Measurements from ENCODE around the gene JMJD6. TPM values are rescaled to one million over a fixed set of nuclear protein-coding genes. Genes with fewer than 3 reads are reported as not detected.
"Not testable (repeated sequence)": the region's sequence is repeated elsewhere in the genome, so short reads cannot be mapped to it uniquely, and the experiment has no call there.

JMJD6 gene
- total RNA-seq, 2 donors from 2014 or later, result 38.6 to 41.6 TPM

DNA sequence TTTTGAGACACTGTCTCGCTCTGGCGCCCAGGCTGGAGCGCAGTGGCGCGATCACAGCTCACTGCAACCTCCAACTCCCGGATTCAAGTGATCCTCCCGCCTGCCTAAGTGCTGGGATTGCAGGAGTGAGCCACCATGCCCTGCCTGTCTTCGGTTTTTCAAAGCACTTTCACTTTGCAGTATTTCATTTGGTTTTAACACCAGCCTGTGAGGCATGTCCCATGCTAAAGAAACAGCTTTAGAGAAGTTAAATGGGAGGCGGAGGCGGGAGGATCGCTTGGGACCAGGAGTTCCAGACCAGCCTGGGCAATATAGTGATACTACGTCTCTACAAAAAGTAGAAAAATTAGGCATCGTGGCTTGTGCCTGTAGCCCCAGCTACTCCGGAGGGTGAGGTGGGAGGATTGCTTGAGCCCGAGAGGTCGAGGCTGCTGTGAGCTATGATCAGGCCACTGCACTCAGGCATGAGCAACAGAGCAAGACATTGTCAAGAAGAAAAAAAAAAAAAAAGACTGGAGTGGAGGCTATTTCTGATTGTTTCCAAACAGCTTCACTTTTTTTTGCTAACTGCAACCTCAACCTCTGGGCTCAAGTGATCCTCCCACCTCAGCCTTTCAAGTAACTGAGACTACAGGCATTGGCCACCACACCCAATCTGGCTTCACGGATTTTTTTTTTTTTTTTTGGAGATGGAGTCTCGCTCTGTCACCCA is 1.5 kb upstream of the JMJD6 start:
- H3K27me3 ChIP-seq, result no peaks in the 10 kb centered on the region
- DNase-seq, result no peak
- H3K9me3 ChIP-seq, result no peaks in the 10 kb centered on the region
- peak overlapping the region; percentile 100 for H3K27ac ChIP-seq
- peaks cover 7% of the 10 kb centered on the region for H3K4me1 ChIP-seq
- H3K9ac ChIP-seq (ENCODE audit: low read depth in 2 of 2, low read length in 2 of 2), result peak overlapping the region; percentile 93 to 99
- intact Hi-C loops (cut with DNase I), result no loop called here
- peak overlapping the region; percentile 98 for H3K4me3 ChIP-seq
- TF ChIP-seq, protein P1, sequence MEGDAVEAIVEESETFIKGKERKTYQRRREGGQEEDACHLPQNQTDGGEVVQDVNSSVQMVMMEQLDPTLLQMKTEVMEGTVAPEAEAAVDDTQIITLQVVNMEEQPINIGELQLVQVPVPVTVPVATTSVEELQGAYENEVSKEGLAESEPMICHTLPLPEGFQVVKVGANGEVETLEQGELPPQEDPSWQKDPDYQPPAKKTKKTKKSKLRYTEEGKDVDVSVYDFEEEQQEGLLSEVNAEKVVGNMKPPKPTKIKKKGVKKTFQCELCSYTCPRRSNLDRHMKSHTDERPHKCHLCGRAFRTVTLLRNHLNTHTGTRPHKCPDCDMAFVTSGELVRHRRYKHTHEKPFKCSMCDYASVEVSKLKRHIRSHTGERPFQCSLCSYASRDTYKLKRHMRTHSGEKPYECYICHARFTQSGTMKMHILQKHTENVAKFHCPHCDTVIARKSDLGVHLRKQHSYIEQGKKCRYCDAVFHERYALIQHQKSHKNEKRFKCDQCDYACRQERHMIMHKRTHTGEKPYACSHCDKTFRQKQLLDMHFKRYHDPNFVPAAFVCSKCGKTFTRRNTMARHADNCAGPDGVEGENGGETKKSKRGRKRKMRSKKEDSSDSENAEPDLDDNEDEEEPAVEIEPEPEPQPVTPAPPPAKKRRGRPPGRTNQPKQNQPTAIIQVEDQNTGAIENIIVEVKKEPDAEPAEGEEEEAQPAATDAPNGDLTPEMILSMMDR (IDR thresholded peaks at IDR 0.05), result no peak
- peaks cover 6% of the 10 kb centered on the region for H3K36me3 ChIP-seq

- intact Hi-C loops (cut with DNase I), result no loop called here
- peak within 1 kb of the TSS; percentile 100 for H3K27ac ChIP-seq
- TF ChIP-seq, protein P1 (IDR thresholded peaks at IDR 0.05), result peak; percentile 71
Measured at GRCh38 chr17:76726776-76727718, 641 bp upstream of the JMJD6 start, which contains the start of gene METTL23. Gene METTL23, plus strand, starts transcription at chr17:76726839. Its CDS starts 2,872 bp downstream, at chr17:76729711.

DNA sequence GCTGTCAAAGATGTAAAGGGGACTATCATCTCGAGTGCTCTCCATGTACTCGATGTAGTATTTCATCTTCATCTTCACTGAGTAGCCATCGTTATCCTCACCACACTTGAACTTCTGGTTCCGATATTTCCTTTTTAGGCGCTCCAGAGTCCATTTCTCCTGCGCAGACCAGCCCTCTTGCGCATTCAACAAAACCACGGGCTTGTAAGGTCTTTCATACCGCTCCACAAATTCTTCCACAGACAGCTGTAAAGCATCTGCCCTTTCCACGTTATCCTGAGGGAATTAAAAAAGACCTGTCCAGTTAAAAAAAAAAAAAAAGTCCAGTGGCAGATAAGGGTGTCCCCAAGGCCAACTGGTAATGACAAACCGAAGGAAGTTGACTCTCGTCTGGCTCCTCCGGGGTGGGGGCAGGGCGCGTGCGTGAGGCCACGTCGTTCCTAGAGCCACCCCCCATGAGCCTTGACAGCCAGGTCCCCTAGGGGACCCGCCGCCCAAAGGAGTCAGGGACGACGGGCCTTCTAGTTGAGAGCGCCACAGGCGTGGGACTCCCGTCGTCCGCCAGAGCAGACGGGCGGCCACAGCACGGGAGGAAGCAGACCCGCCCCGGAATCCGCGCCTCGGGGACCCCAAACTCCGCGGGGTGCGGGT is 701 bp downstream of the JMJD6 start:
- Histone ChIP-seq H3K9me3 (no peaks in the 10 kb centered on the region), H3K27ac (peak overlapping the region; percentile 100), H3K4me1 (peaks cover 7% of the 10 kb centered on the region), H3K36me3 (peaks cover 23% of the 10 kb centered on the region), H3K4me3 (peak overlapping the region; percentile 98), H3K9ac (ENCODE audit: low read depth in 2 of 2, low read length in 2 of 2) (peak overlapping the region; percentile 89 to 94), H3K27me3 (no peaks in the 10 kb centered on the region)
- peak; percentile 86 for DNase-seq
- intact Hi-C loops (cut with DNase I), result no loop called here
- TF ChIP-seq, protein P1 (IDR thresholded peaks at IDR 0.05), result no peak

More at GRCh38 chr17:76726776-76727718, 641 bp upstream of the JMJD6 start, which contains the start of gene METTL23:
- peak within 1 kb of the TSS; percentile 98 for H3K4me3 ChIP-seq
- peaks cover 12% of the 10 kb centered on the region for H3K36me3 ChIP-seq
- peak; percentile 87 for DNase-seq
- H3K9me3 ChIP-seq, result no peaks in the 10 kb centered on the region
- peak within 1 kb of the TSS; percentile 94 to 99 for H3K9ac ChIP-seq (ENCODE audit: low read depth in 2 of 2, low read length in 2 of 2)
- no peaks in the 10 kb centered on the region for H3K27me3 ChIP-seq
- peaks cover 7% of the 10 kb centered on the region for H3K4me1 ChIP-seq

DNA sequence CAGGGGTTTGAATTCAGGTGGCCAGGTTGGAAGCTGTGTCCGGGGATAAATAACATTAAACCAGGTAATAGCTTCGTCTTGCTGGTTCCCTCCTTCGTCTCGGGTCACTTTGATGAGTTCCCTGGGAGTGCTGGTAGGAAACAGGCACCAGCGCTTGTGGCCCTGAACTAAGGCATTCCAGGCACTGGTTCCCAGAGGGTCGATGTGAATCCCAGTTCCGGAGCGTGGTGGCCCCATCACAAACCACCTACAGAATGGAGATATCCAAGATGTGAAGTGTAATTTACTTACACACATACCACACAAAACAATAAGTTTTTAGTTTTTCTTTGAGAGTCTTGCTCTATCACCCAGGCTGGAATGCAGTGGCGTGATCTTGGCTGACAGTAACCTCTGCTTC is 2.6 kb downstream of the JMJD6 start:
- TF ChIP-seq, protein P1 (IDR thresholded peaks at IDR 0.05), result no peak
- H3K9me3 ChIP-seq, result no peaks in the 10 kb centered on the region
- peaks cover 40% of the 10 kb centered on the region for H3K36me3 ChIP-seq
- intact Hi-C loops (cut with DNase I), result no loop called here
- no peak for DNase-seq
- peaks cover 7% of the 10 kb centered on the region for H3K4me1 ChIP-seq
- H3K27me3 ChIP-seq, result no peaks in the 10 kb centered on the region
- no peak overlapping the region for H3K27ac ChIP-seq
- no peak overlapping the region for H3K9ac ChIP-seq (ENCODE audit: low read depth in 2 of 2, low read length in 2 of 2)
- H3K4me3 ChIP-seq, result no peak overlapping the region

- H3K4me3 ChIP-seq; H3K27ac ChIP-seq; DNase-seq; H3K4me1 ChIP-seq; H3K27me3 ChIP-seq; intact Hi-C loops (cut with DNase I); H3K9me3 ChIP-seq; H3K9ac ChIP-seq (ENCODE audit: low read depth in 2 of 2, low read length in 2 of 2): not testable (repeated sequence)
- peaks cover 44% of the 10 kb centered on the region for H3K36me3 ChIP-seq
Measured at GRCh38 chr17:76722977-76723376, 3.4 kb downstream of the JMJD6 start.

Data from colonic mucosa (tissue), 4 donors.